NCI-H446 (cell line): ENCODE data around the gene OLA1.
A peak's percentile ranks its signal among the peaks of the same experiment; 100 is the strongest.

Experiments
- DNase-seq, 2 experiments: peaks; one replicate each; lab custom pipeline; 2025; lab: John Stamatoyannopoulos, UW

The OLA1 gene

GRCh38 chr2:174120346-174120745 is 128.0 kb downstream of the OLA1 start:
- DNase-seq = peak in 1 of 2 experiments; percentile 26

GRCh38 chr2:174117951-174118930 is 130.1 kb downstream of the OLA1 start:
- peak; percentile 61 to 77 for DNase-seq

DNA sequence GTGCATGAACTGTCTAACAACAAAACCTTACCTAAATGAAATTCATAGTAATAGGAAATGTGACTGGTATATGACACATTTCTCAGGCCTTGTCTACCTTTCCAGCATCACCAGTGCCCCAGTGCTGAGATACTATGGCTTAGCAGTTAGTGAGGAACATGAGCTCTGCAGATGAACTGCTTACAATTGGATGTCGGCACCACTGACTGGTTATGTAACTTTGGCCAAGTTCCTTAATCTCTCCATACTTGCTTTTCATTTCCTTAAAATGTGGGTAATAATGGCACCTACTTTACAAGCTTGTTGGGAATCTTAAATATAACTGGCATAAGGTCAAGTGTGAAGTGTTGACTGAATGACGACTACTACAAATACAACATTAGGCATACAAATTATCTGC is 136.3 kb downstream of the OLA1 start:
- DNase-seq = no peak

GRCh38 chr2:174108579-174108978 is 139.8 kb downstream of the OLA1 start:
- no peak for DNase-seq

GRCh38 chr2:174106736-174107135 is 141.6 kb downstream of the OLA1 start:
- DNase-seq = no peak

DNA sequence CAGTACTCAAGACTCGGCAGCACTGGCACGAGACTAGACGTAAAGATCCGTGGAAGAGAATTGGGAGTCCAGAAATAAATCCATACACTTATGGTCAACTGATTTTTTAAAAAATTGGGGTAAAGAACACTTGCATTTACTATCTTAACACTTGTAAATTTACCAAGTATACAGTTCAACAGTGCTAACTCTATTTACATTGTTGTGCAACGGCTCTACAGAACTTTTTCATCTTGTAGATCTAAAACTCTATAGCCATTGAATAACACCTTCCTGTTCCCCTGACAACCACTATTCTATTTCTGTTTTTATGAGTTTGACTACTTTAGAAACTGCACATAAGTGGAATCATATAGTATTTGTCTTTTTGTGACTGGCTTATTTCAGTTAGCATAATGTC is 153.8 kb downstream of the OLA1 start:
- no peak for DNase-seq

DNA sequence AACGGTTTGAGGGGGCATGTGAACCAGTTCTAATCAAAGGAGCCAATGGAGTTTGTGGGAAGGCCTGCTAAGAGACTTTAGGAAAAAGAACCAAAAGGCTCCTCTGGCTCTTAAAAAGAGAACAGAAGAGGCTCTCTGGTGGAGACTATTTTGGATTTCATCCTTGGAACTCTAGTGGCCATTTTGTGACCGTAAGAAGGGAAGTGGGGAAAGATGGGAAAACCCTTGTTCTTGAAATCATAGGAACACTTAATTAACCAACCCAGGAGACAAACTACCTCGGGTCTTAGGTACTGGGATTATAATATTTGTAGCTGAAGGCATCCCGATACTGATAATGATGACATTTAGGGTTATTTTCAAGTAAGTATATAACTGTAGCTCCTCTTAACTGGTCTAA is 157.9 kb downstream of the OLA1 start:
- DNase-seq = no peak

GRCh38 chr2:174088706-174089460 is 159.4 kb downstream of the OLA1 start:
- no peak for DNase-seq

DNA sequence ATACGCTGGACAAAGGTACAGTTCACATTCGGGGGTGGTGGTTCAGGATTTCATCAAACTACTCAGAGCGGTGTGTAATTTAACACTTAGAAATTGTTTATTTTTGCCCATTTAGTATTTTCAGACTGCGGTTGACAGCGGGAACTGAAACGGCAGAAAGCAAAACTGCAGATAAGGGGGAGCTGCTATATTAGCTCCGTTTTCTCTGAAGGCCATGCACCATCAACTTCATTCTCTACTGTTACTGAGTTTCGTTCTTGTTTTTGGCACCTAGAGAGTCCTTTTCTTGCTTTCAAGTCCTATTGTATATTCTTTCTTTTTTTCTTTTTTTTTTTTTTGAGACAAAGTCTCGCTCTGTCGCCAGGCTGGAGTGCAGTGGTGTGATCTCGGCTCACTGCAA is 161.6 kb downstream of the OLA1 start:
- DNase-seq = no peak

- DNase-seq = no peak
These were observed 162.6 kb downstream of the OLA1 start for GRCh38 chr2:174085781-174086180.

DNA sequence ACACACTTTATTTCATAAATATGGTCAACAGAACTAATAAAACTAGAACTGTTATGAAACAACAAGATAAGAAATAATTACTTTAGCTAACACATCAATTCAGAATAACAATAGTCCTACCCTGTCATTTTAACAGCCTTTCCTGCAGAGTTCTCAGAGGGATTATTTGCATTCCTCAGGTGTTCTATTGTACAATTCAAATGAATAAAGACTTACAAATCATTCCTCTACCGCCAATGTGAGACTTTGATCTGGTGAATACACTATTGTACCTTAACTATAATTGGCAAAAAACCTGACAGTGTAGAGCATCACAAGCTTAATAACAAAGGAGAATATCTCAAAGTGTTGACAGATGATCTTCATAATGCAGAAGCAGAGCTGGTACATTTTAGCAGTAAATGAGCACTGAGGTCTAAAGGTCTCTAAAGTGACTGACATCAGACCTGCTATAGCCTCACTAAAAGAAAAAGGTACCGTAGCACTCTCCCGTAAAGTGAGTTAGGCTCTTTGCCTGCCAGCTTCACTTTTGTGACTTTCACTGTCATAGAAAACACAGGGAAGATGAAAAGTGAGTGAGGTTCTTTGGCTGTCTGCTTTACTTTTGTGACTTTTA is 164.4 kb downstream of the OLA1 start:
- no peak for DNase-seq

- DNase-seq = no peak
These were observed 167.6 kb downstream of the OLA1 start for GRCh38 chr2:174080672-174081121.

GRCh38 chr2:174078275-174078674 is 170.1 kb downstream of the OLA1 start:
- DNase-seq = no peak

DNA sequence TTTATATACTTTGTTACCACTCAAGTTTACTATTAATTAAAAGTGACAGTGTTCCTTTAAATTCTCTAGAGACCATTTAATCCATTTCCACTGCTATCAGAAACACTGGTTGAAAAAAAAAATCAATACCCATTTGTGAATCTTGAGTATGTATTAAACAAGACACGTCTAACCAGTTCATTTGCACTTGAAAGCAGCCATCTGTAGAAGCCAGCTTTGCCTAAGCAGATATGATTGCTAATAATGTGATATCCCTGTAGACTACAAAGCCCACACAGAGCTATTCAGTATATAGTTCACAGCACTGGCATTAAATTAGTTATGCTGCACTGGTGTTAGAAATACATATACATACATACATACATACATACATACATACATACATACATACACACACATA is 171.4 kb downstream of the OLA1 start:
- no peak for DNase-seq

DNA sequence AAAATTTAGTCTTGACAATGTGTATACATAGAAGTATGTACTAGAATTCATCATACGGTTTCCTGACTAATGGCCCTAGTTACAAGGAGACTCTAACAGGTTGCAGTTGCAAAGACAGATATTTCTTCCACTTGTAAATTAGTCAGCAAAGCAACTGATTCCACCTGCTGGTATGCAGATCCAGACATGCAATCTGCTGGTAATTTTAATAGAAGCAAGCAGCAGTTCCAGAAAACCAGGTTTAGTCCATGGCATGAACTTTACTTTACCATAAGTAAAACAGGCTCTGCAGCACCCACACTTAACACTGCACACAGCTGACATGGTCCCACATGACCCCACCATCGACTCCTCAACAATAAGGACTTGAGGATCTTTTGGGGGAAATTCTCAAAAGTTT is 172.3 kb downstream of the OLA1 start:
- DNase-seq = no peak

DNA sequence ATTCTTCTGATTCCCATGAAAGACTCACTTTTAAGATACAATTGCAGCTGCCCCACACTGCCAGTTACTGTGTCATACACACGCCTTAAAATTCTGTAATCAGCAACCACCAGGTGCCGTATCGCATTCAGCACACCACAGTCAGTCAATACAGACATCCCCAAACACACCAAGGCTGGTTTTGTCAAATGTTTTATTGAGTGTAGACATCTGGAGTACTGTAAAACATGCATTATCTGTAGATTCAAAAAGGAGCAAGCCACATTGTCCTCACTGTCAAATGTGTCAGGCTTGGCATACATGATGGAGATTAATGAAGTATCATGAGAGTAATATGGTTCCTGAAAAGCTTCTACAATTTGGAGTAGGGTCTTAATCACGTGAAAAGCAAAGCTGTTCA is 173.5 kb downstream of the OLA1 start:
- no peak for DNase-seq

DNA sequence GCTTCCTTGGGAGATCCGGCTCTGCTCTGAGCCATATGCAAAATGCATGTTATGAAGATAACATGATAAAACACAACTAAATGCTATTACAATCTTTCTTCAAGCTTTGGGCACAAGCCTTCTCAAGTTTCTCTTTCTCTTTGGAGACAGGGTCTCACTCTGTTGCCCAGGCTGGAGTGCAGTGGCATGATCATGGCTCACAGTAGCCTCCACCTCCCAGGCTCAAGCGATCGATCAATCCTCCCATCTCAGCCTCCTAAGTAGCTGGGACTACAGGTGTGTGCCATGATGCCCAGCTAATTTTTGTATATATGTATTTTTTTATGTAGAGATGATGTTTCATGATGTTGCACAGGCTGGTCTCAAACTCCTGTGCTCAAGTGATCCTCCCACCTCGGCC is 175.5 kb downstream of the OLA1 start:
- no peak for DNase-seq

DNA sequence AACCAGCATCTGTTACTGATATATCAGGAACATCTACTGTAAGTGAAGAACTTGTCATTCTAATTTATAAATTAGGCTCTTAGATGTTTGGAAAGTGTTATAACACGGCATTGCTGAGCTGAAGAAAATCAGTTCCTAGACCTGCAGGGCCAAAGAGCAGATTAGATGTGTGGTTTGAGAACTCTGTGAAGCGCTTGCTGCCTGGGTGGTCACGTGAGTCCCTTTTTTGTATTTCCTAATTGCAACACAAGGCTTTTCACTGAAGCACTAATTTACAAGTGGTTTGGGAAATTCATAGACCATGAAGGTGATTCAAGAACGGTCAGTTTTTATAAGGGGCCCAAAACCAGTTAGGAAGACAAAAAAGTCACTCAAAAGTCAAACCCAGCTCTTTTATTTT is 176.3 kb downstream of the OLA1 start:
- DNase-seq = no peak

GRCh38 chr2:174071321-174071720 is 177.0 kb downstream of the OLA1 start:
- DNase-seq = no peak

DNA sequence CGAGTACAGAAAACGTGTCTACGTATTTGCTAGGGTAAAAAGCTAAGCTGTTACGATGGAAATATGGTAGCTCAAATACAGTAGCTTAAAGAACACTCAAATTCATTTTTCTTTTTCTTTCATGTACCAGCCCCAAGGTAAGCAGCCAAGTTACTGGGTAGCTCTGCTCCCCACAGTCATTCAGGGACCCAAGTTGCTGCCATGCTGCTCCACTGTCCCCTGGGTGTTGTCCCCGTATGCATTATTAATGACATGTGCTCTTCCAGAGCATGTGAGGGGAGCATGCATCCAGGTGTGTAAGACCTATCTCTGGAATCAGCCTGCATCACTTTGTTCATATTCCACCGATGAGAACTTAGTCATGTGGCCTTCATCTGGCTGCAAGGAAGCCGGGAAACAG is 178.1 kb downstream of the OLA1 start:
- no peak for DNase-seq

DNA sequence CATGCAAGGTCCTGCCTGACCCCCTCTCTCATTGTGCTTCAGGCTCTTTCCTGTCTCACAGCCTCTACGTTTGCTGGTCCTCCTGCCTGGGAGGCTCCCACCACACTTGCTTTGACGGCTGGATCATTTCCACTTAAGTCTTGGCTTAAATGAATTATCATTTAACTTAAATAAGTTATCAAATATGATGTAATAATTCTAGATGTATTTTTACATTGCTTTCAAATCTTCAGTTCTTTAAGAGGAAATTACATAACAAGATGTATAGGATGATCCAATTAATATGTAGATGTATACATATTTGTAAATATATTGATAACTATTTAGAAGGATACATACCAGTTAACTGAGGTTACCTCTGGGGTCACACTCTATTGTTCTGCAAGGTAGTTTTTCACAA is 180.5 kb downstream of the OLA1 start:
- no peak for DNase-seq

DNA sequence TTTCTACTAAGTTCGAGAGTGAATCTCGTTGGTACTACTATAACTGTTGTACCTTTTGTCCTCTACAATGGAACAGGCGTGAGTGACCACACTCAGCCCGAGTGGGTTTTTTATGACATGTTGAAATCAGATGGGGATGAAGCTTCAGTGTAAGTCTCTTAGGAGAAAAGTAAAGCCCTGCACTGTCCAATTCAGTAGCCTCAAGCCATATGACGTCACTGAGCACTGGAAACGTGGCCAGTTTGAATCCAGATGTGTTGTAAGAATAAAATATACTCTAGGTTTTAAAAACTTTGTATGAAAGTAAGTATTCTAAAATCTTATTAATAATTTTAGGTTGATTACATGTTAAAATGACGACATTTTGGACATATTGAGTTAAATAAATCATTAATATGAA is 181.5 kb downstream of the OLA1 start:
- DNase-seq = no peak
